ENCODE measurements around the gene BCL2L1.
"Not testable (repeated sequence)": the region's sequence is repeated elsewhere in the genome, so short reads cannot be mapped to it uniquely, and the experiment has no call there.

The BCL2L1 gene

DNA sequence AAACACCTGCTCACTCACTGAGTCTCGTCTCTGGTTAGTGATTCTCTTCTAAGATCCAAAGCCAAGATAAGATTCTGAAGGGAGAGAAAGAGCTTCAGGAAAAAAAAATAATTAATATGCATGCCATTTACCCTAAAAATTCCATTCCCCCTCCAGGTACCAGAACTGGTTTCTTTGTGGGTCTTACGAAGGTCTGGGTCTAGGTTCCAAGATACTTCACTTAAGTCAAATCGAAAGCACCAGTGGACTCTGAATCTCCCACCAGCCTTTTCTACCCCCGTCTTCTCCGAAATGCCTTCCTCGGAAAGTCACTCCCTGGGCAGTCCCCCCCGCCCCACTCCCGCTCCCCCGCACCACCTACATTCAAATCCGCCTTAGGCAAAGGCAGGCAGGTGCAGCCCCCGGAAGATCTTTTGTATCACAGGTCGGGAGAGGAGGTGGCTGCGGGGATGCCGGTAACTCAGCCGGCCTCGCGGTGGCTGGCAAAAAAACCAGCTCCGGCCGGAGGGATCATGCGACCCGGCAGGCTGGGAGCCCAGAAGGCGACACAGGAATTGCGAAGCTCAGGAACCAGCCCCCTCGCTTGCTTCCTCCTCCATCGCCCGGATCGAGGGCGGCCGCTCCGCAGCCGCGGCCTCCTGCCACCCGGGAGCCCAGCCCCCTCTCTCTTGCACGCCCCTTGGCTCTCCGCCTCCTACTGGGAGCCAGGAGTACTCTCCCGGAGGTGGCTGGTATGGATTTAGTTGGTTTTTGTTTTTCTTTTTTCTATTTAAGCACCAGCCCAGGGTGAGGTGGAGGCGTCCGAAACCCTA is at the start of gene BCL2L1:
Gene BCL2L1, minus strand, starts transcription at position 612 of the 812 bp plus-strand sequence. CDS start 650 bp downstream, outside the sequence.
- DNase-seq (ENCODE audit: low spot score): peak; percentile 87

DNA sequence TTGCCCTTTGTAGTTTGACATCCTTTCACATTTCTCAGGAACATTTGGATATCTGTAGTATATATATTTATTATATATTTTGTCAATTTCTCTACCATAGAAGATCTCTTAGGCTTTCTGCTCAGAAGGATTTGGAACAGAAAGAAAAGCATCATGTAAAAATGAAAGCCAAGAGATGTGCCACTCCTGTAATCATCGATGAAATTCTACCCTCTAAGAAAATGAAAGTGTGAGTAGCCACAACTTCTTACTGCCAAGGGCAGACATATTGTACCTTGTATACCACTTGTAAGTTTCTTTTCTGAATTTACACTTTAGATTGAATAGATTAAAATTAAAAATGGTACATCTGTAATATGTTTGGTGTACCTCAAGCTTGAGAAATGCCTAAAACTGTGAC is 47.6 kb upstream of the BCL2L1 start:
- DNase-seq (ENCODE audit: low spot score): no peak

GRCh38 chr20:31769681-31770080 is 47.0 kb upstream of the BCL2L1 start:
- no peak for DNase-seq (ENCODE audit: low spot score)

DNA sequence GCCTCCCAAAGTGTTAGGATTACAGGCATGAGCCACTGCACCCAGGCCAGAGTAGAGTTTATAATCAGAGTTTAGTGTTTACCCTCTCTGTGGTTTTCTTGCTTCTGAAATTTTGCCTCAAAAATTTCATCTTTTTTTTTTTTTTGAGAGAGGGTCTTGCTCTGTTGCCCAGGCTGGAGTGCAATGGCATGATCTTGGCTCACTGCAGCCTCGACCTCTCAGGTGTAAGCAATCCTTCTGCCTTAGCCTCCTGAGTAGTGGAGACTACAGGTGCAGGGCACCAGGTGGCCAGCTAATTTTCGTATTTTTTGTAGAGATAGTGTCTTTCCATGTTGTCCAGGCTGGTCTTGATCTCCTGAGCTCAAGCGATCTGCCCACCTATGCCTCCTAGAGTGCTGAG is 45.1 kb upstream of the BCL2L1 start:
- DNase-seq (ENCODE audit: low spot score): no peak

GRCh38 chr20:31764641-31765305 is 42.1 kb upstream of the BCL2L1 start:
- DNase-seq (ENCODE audit: low spot score): no peak

- DNase-seq (ENCODE audit: low spot score): no peak
Measured at GRCh38 chr20:31760519-31761240, 38.0 kb upstream of the BCL2L1 start.

- DNase-seq (ENCODE audit: low spot score): no peak
Measured at GRCh38 chr20:31759836-31760518, 37.3 kb upstream of the BCL2L1 start.

DNA sequence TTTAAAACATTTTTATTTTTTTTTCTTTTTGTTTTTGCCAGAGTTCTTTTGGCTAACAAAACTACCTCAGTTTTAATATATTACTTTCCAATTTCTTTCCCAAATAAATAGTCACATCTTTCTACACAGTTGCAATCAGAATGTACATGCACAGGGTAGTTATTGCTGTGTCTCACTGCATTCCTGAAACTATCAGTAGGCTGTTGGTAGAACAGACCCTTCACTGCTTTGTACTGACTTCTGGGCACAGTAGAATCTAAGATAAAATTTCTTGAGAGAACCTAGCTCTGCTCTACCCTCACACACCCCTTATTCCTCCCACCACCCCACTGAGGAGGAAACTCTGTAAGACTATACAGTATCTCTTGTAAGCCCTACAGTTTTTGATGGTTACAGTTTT is 36.3 kb upstream of the BCL2L1 start:
- no peak for DNase-seq (ENCODE audit: low spot score)

- DNase-seq (ENCODE audit: low spot score): no peak
Measured at GRCh38 chr20:31758521-31758920, 35.9 kb upstream of the BCL2L1 start.

DNA sequence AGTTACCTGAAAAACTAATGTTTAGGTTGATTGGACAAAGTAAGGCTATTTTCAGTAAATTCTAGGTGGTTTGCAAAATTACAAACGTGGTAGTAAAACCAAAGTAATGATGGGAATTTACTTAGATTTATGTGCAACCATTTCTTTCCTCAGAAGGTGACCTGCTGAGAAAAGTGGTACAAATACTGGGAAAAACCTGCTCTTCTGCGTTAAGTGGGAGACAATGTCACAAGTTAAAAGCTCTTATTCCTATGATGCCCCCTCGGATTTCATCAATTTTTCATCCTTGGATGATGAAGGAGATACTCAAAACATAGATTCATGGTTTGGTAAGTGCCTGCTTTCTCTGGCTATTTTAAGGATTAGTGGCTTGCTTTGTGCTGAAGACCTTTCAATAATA is 34.6 kb upstream of the BCL2L1 start:
- no peak for DNase-seq (ENCODE audit: low spot score)

DNA sequence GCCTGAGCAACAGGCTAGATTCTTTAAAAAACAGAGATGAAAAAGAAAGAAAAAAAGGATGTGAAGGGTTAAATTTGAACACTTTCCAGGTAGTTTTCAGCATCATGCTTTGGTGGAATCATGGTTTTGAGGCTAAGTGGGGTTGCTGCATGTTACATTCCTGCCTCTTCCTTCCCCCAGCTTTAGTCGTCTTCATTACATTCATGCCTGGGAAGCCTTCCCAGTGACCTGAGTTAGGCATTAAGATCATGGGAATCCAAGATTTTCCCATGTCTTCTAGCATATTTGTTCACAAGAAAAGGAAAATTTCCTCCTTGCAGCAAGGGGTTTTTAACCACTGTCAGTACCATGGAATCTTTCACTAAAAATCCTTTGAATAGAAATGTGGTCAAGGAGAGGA is 28.5 kb upstream of the BCL2L1 start:
- no peak for DNase-seq (ENCODE audit: low spot score)

DNA sequence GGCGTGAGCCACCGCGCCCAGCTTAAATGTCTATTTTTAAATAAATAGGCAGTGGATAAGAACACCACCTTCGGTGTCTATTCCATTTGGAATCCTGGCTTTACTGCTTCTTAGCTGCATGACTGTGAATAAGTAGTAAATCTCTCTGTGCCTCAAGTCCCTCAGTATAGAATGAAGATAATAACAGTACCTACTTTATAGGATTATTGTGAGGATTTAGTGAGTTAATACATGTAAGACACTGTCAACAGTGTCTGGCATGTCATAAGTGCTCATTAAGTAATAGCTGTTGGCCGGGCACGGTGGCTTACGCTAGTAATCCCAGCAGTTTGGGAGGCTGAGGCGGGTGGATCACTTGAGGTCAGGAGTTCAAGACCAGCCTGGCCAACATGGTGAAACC is 26.6 kb upstream of the BCL2L1 start:
- DNase-seq (ENCODE audit: low spot score): no peak

GRCh38 chr20:31747640-31748039 is 25.0 kb upstream of the BCL2L1 start:
- no peak for DNase-seq (ENCODE audit: low spot score)

GRCh38 chr20:31747028-31747427 is 24.4 kb upstream of the BCL2L1 start:
- DNase-seq (ENCODE audit: low spot score): not testable (repeated sequence)

- no peak for DNase-seq (ENCODE audit: low spot score)
Measured at GRCh38 chr20:31746068-31746878, 23.6 kb upstream of the BCL2L1 start.

GRCh38 chr20:31740656-31741323 is 18.1 kb upstream of the BCL2L1 start:
- no peak for DNase-seq (ENCODE audit: low spot score)

DNA sequence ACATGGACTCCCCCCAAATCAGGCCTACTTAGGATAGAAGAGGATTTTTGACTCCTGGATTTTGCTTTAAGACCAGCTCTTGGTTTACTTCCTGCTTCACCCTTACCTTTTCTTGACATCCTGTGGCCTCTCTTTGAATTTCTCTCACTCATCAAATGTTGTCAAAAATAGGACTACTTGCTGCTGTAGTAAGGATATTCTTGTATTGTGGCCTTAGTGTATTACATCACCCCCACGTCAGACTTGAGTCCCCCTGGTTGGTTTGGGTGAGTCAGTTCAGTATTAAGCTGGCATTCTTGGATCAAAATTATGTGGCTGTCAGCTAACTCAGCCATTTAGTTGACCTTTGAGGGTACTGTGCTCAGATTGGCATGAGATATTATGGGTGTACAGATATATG is 17.5 kb upstream of the BCL2L1 start:
- DNase-seq (ENCODE audit: low spot score): no peak

- DNase-seq (ENCODE audit: low spot score): no peak
Measured at GRCh38 chr20:31739550-31739977, 16.9 kb upstream of the BCL2L1 start.

GRCh38 chr20:31738729-31739549 is 16.3 kb upstream of the BCL2L1 start, which contains the start of gene TPX2:
Gene TPX2 (plus strand): TSS chr20:31739290. CDS start chr20:31757477, 18,187 bp downstream.
- peak; percentile 97 for DNase-seq (ENCODE audit: low spot score)

- DNase-seq (ENCODE audit: low spot score): no peak
Measured at GRCh38 chr20:31731321-31731717, 8.7 kb upstream of the BCL2L1 start.
